ENCODE data around the gene ANTXRL. TPM values are rescaled to one million over a fixed set of nuclear protein-coding genes. Genes with fewer than 3 reads are reported as not detected.
"Not testable (repeated sequence)": the region's sequence is repeated elsewhere in the genome, so short reads cannot be mapped to it uniquely, and the experiment has no call there.

The ANTXRL gene
- total and polyA plus RNA-seq, 8 donors = 0.15 TPM; not detected in 7

- intact Hi-C loops (cut with DNase I) = no loop called here
- no peak overlapping the region for H3K27ac ChIP-seq
- no peak overlapping the region for H3K4me3 ChIP-seq
- no peaks in the 10 kb centered on the region for H3K27me3 ChIP-seq
- no peak for FAIRE-seq
- WGBS, 2 donors = 92 to 96% methylated on average over 4 of the region's 4 CpGs
- no peaks in the 10 kb centered on the region for H3K9me3 ChIP-seq
- H3K36me3 ChIP-seq = no peaks in the 10 kb centered on the region
- H3K4me1 ChIP-seq = peaks cover 0 to 9% (median 0%) of the 10 kb centered on the region in 3 donors
- no peak for TF ChIP-seq CTCF (IDR thresholded peaks at IDR 0.05)
- ATAC-seq = no peak
- peak in 1 of 6 donors; percentile 33 for DNase-seq
These were observed 40.2 kb downstream of the ANTXRL start for GRCh38 chr10:46326971-46327370.

GRCh38 chr10:46327685-46328084 lies 40.9 kb downstream of the ANTXRL start:
- Histone ChIP-seq H3K36me3 (no peaks in the 10 kb centered on the region), H3K4me1 (peaks cover 0 to 9% (median 0%) of the 10 kb centered on the region in 3 donors), H3K4me3 (no peak overlapping the region), H3K9me3 (no peaks in the 10 kb centered on the region), H3K27ac (no peak overlapping the region), H3K27me3 (no peaks in the 10 kb centered on the region)
- DNase-seq (peak in 1 of 6 donors; percentile 33), ATAC-seq (no peak), FAIRE-seq (no peak)
- TF ChIP-seq CTCF (IDR thresholded peaks at IDR 0.05) = no peak
- intact Hi-C loops (cut with DNase I) = no loop called here
- 57 to 74% methylated on average over 5 of the region's 5 CpGs for WGBS, 2 donors

- Histone ChIP-seq H3K9me3 (no peaks in the 10 kb centered on the region), H3K27me3 (no peaks in the 10 kb centered on the region), H3K4me1 (peaks cover 0 to 6% (median 0%) of the 10 kb centered on the region in 3 donors), H3K4me3 (no peak overlapping the region), H3K36me3 (no peaks in the 10 kb centered on the region), H3K27ac (no peak overlapping the region)
- WGBS, 2 donors = 66 to 71% methylated on average over 9 of the region's 9 CpGs
- TF ChIP-seq CTCF (IDR thresholded peaks at IDR 0.05) = no peak
- intact Hi-C loops (cut with DNase I) = no loop called here
- FAIRE-seq (no peak), DNase-seq (peak in 1 of 6 donors; percentile 24), ATAC-seq (no peak)
These were observed 42.3 kb downstream of the ANTXRL start for GRCh38 chr10:46328853-46329689.

- peak in 1 of 6 donors; percentile 38 for DNase-seq
- Histone ChIP-seq H3K36me3 (no peaks in the 10 kb centered on the region), H3K4me1 (no peaks in the 10 kb centered on the region), H3K27ac (no peak overlapping the region), H3K27me3 (no peaks in the 10 kb centered on the region), H3K9me3 (no peaks in the 10 kb centered on the region), H3K4me3 (no peak overlapping the region)
- no peak for TF ChIP-seq CTCF (IDR thresholded peaks at IDR 0.05)
- intact Hi-C loops (cut with DNase I) = no loop called here
- no peak for ATAC-seq
- WGBS, 2 donors = 72% methylated on average over 8 of the region's 8 CpGs
- no peak for FAIRE-seq
These were observed 42.9 kb downstream of the ANTXRL start for GRCh38 chr10:46329690-46330016.

- H3K27ac ChIP-seq = no peak overlapping the region
- DNase-seq (peak in 1 of 6 donors; percentile 20), FAIRE-seq (no peak), ATAC-seq (no peak)
- H3K9me3 ChIP-seq = no peaks in the 10 kb centered on the region
- WGBS, 2 donors = 54 to 56% methylated on average over 3 of the region's 3 CpGs
- no peak overlapping the region for H3K4me3 ChIP-seq
- no peaks in the 10 kb centered on the region for H3K4me1 ChIP-seq
- no peaks in the 10 kb centered on the region for H3K36me3 ChIP-seq
- no peak for TF ChIP-seq CTCF (IDR thresholded peaks at IDR 0.05)
- intact Hi-C loops (cut with DNase I) = no loop called here
- no peaks in the 10 kb centered on the region for H3K27me3 ChIP-seq
These were observed 44.1 kb downstream of the ANTXRL start for GRCh38 chr10:46330894-46331293.

- H3K36me3 ChIP-seq; FAIRE-seq; H3K27ac ChIP-seq; ATAC-seq; H3K4me1 ChIP-seq; H3K27me3 ChIP-seq; intact Hi-C loops (cut with DNase I); H3K4me3 ChIP-seq; H3K9me3 ChIP-seq; DNase-seq: not testable (repeated sequence)
- WGBS, 2 donors = 63 to 86% methylated on average over 3 of the region's 4 CpGs
These were observed 78.7 kb downstream of the ANTXRL start for GRCh38 chr10:46365484-46365883.

- H3K27me3 ChIP-seq; H3K27ac ChIP-seq; H3K36me3 ChIP-seq; FAIRE-seq; H3K4me3 ChIP-seq; H3K9me3 ChIP-seq; DNase-seq; ATAC-seq; intact Hi-C loops (cut with DNase I); H3K4me1 ChIP-seq: not testable (repeated sequence)
- WGBS, 2 donors = 91% methylated on average over 2 of the region's 5 CpGs; no CpG with 5 or more reads in 1 of the 2 donors
These were observed 80.4 kb downstream of the ANTXRL start for GRCh38 chr10:46367209-46367608.

Measured in pancreas (tissue), 10 donors.